CD4-positive, alpha-beta T cell treated with Interleukin-12 subunit alpha and Interleukin-12 subunit beta, for 1 hour (primary cell): ENCODE results near the gene ETV7.
"Not testable (repeated sequence)": the region's sequence is repeated elsewhere in the genome, so short reads cannot be mapped to it uniquely, and the experiment has no call there.

ENCODE experiments used
- DNase-seq: peaks from one replicate; pipeline ENCODE4 v3.0.0-alpha.2; 2020

ETV7 gene

DNA sequence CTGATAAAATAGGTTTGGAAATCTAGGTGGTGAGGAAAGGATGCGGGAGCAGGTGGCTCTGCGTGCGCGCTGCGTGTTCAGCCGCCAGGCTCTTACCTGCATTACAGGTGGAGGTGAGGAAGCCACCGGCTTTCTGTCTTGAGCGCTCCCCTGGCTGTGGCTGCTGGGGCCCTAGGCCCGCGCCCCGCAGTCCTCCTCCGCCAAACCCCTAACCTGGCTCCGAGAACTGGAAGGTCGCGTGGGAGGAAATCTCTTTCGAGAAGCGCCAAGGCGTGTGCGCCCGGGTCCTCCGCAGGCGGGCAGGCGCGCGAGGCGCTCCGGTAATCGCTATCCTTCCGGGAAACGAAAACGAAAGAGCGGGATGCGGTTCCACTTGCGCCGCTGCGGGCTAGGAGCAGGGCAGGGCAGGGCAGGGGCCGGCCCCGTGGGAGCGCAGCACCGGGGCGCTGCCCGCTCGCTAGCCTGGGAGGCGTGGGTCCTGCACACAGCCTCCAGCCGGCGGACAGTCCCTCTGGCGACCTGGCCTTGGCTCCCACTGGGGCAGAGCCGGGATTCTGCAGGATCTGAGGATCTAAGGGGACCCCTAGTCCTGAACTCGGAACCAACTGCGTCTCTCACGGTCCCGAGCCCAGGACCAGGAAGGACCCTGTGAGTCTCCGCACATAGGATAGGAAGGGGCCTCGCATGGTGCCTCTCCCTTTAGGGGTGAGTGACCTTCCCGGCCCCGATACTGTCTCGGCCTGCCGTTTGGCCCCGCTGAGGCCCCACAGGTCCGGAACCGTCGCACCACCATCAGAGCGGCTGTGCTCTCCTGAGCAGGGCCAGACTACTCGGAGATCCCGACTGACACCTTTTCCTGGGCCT is at the start of gene ETV7:
ETV7 (minus strand) TSS at position 230 of the 864 bp plus-strand sequence; CDS start at position 102, 128 bp downstream.
- peak; percentile 53 for DNase-seq

DNA sequence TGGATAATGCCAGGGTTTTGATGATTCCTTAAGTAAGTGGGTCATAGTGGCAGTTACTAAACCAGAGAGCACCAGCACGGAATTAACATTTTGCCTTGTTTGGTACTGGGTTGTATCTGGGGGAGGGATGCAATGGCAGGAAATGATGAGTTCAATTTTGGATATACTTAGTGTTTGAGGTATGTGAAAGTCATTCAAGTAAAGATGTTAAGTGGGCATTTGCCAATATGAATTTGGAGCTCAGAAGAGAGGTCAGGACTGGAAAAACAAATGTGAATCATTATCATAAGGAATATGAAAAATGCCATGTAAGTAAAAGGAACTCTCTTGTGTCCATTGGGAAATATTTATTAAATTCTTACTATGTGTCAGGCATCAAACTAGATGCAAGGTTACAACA is 49.0 kb upstream of the ETV7 start:
- no peak for DNase-seq

DNA sequence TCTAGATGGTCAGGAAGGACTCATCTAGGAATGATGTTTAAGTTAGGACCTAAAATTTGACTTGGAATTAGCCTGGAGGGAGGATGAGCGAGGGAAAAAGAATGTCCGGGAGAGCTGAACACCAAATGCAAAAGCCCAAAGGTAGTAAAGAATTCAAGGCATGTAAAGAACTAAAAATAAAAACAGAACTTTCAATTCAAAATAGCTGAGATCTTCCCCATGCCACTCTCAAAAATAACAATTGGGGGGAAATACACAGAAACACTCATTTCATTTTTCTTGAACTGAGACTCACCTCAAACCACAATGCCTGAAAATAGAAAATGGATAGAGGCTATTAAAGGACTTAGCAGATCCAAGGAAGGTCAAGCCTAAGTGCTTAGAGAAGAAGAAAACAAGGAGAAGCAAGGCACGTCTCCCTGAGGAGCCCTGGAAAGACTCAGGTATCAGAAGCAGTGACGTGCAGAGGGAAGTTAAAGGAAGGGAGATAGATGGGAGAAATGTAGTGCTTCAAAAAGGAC is 44.7 kb upstream of the ETV7 start:
- no peak for DNase-seq

DNA sequence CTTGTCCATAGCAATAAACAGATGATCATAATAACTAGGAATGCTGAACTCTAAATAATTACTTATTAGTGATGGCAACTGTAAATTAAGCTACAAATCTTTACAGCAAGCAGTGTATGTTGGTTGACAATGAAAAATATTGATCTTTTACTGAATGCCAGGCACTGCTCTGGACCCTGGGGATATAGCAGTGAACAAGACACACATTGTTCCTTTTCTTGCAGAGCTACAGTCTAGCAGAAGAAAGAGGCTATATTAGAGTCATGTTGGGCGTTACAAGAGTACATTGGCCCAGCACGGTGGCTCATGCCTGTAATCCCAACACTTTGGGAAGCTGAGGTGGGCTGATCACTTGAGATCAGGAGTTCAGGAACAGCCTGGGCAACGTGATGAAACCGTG is 43.7 kb upstream of the ETV7 start:
- no peak for DNase-seq

DNA sequence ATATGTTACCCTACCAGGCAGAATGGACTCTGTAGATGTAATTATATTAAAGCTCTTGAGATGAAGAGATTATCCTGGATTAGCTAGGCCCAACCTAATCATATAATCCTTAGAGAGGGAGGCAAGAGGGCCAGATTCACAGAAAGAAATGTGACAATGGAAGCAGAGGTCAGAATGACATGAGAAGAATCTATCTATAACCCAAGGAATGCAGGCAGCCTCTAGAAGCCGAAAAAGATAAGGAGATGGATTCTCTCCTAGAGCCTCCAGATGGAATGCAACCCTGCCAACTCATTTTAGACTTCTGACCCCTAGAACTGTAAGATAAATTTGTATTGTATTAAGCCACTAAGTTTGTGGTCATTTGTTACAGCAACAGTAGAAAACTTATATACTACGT is 42.9 kb upstream of the ETV7 start:
- DNase-seq = no peak

DNA sequence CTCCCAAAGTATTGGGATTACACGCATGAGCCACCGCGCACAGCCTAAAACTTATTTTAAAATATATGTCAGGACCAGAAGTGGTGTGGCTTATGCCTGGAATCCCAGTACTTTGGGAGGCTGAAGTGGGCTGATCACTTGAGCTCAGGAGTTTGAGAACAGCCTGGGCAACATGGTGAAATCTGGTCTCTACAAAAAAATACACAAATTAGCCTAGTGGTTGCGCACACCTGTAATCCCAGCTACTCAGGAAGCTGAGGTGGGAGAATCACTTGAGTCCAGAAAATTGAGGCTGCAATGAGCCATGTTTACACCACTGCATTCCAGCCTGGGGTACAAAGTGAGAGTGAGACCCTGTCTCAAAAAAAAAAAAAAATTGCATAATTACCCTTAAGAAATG is 41.4 kb upstream of the ETV7 start:
- no peak for DNase-seq

DNA sequence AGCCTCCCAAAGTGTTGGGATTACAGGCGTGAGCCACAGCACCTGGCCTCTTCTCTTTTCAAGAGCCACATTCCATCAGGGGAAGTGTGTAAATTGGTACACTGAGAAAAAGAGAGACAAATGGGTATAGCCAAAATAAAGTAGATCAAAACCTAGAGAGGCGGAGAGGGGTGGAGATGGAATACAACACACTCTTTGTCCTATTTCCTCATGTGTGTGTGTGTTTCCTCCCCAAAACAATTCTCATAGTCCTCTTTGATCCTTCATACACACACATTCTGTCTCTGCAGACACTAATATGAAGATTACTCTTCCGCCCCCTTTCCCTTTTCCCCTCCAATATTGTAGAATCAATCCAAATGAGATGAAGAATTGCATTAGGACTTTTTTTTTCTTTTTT is 39.2 kb upstream of the ETV7 start:
- no peak for DNase-seq

DNA sequence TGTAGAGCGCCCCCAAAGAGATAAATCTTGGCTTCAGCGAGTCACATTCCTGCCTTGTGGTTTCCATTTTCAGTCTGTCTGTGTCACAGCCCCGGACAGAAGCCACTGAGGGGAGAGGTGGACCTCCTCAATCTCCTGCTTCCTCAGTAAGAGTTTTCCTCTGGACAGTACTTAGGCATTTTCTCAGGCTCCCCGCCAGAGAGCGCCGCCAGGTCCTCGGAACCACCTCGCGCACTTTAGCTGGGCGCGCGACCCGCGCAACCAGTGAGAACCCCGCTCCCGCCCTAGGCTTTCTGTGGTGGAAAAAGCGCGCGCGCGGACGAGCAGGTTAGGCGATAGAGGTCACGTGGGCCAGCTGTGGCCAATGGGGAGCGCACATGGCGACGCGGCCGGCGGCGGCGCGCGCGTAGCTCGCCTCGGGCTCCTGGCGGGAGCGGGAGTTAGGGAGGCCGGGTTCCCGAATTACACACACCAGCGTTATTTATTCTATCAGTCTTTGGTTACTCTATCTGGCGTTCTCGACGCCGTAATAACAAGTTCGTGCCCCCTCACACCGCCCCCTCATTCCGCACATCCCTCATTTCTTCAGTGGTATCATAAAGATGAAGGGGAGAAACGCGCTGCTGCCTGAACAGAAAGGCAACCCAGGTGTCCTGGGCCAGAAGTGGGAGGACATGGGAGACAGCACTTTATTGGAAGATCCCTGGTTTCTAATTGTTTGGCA is 35.8 kb upstream of the ETV7 start:
- peak; percentile 98 for DNase-seq

DNA sequence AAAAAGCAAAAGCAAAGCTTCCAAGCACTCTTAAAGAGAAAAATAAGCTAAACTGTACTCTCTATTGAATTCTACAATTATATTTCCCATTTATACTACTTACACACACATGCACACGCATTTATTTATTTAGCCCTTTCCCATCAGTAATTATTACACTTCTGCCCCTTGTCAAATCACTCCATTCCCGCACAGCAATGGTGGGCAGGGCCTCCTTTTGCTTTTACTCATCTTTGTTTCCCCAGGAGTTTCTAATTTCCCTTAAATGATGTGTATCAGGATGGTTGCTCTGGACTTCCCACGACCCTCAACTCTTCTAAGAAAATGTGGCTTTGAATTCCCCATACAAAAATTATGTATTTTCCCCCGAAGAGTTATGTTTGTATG is 35.2 kb upstream of the ETV7 start:
- no peak for DNase-seq

DNA sequence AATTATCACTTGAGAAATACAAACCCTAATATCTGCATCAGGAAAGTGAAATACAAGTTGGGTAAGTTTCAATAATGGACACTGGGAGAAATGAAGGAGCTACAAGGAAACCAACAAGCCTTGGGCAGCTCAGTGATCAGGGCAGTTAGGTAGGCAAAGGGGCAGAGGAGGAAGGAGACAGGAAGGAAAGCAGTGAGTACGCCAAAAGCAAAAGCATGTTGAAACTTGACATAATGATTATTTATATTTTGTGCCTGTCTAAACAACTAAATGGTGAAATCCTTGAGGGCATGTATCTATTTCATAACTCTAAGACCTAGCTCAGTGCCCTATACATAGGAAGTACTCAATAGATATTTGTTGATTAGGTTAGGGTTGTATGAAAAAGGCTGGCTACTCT is 31.8 kb upstream of the ETV7 start:
- no peak for DNase-seq

DNA sequence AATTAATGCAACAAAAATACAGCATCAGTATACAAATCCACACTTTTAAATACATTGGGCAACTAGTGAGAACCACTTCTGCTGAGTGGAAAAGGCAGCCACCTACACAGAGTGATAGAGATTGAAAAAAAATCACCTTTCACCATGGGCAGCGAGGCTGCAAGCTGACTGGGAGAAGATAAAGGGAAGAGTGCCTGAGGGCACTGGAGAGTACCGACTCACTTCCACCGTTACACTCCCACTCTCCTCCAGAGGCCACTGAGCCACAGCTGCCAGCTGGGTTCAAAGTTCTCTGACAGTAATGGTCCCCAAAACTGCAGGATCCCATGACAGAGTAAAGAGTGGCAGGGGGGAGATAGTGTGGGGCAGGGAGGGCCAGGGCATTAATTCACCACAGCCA is 31.1 kb upstream of the ETV7 start:
- no peak for DNase-seq

DNA sequence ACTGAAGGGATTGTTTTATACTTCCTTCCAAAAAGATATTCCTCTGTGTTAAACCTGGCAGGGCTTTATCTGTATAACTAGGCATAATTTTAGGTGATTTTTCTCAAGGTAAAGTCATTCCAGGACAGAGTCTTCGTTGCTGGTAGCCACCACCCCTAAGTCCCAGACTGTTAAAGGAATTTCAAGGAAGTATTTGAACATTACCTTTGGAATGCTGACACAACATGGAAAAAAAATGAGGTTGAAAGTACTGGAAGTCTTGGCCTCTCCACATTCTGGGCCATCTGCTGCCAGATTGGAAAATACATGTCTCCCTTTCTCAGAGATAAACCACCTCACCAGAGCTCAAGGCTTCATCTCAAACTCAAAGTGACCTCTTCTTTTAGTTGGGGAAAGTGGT is 27.0 kb upstream of the ETV7 start:
- no peak for DNase-seq

DNA sequence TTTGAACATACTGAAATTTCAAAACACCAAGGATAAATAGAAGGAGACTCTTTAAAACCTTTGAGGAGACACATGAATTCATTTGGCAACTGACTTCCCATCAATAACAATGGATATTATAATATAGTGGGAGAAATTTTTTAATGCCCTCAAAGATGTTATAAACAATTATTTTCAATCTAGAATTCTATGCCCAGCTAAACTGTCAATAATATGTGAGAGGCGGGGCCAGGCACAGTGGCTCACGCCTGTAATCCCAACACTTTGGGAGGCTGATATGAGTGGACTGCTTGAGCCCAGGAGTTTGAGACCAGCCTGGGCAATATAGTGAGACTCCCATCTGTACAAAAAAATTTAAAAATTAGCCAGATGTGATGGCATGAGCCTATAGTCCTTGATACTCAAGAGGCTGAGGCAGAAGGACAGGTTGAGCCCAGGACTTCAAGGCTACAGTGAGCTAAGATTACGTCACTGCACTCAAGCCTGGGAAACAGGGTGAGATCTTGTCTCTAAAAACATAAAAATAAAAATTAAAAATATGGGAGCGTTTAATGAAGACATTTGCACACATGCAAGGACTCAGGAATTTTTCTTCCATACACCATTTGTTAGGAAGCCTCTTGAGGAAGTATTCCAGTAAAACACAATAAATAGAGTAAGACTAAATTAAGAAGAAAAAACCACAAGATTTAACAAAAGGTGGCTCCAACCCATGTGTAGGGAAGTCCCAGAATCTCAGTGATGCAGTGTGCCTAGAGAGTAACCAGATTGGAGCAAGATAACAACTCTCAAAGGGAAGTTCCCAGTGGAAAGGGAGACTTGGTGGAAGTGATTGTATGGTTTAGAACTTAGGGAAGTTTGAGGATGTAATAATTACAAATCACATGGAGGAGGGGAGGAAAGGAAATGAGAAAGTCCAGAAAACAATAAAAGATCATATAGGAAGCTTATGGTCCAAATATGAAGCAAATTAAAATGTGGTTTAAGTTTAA is 26.3 kb upstream of the ETV7 start:
- DNase-seq = no peak

DNA sequence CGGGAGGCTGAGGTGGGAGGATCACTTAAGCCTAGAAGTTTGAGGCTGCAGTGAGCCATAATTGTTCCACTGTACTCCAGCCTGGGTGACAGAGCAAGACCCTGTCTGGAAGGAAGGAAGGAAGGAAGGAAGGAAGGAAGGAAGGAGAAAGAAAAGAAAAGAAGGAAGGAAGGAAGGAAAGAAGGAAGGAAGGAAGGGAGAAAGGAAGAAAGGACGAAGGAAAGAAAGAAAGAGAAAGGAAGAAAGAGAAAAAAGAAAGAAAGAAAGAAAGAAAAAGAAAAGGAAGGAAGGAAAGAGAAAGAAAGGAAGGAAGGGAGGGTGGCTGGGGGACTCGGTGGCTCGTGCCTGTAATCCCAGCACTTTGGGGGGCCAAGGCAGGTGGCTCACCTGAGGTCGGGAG is 22.2 kb upstream of the ETV7 start:
- not testable (repeated sequence) for DNase-seq

DNA sequence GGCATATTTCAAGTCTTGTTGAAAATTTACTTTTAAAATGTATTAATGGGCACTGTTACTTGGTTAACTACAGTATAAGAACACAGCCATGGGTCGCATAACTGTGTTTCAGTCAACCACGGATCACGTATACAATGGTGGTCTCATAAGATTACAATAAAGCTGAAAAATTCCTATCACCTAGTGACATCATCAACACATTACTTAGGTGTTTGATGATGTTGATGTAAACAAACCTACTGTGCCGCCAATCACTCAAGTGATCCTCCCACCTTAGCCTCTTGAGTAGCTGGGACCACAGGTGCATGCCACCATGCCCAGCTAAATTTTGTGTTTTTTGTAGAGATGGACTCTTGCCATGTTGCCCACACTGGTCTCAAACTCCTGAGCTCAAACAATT is 16.7 kb upstream of the ETV7 start:
- DNase-seq = no peak

DNA sequence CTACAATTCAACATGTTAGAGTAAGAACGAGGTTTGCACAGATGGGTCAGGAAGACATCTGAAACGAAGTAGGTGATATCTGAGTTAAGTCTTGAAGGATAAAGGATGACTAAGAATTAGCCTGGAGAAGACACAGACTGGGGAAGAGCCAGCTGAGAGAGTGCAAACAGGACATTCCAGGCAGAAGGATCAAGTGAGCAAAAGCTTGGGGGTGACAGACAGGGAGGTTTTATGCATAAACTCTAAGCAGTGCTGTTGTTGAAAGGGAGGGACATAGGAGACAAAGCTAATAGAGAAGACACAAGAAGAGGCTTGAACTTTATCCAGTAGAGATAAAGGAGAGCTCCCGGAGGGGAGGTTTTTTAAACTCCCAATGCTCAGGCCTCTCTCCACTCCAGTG is 15.0 kb upstream of the ETV7 start:
- DNase-seq = no peak

DNA sequence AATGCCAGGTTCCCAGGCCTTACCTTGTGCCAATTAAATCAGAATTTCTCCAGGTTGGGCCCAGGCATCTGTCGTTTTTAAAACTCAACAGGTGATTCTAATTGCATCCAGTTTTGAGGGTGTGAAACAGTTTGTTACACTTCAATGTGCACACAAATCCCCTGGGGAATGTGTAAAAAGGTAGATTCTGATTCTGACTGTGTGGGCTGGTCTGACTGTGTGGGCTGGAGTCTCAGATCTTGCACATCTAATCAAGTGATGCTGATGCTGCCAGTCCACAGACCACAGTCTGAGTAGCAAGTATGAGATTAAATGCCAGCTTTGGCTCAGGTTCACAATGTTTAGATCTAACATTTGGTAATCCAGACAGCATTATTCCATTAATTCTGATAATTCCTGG is 12.5 kb upstream of the ETV7 start:
- no peak for DNase-seq

DNA sequence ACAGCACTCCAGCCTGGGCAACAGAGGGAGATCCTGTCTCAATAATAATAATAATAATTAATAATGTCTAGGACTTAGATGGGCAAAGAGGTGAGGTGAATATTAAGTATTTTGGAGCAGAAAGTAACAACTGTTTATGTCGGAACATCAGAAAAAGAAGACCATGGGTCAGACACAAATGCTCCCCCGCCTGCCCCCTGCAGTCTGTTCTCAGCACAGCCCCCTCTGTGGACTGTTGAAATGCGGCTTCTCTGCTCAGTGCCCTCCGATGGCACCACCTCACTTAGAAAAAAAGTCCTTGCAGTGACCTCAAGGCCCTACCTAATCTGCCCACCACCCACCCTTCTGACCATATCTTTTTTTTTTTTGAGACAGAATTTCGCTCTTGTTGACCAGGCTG is 5.2 kb upstream of the ETV7 start:
- DNase-seq = no peak

DNA sequence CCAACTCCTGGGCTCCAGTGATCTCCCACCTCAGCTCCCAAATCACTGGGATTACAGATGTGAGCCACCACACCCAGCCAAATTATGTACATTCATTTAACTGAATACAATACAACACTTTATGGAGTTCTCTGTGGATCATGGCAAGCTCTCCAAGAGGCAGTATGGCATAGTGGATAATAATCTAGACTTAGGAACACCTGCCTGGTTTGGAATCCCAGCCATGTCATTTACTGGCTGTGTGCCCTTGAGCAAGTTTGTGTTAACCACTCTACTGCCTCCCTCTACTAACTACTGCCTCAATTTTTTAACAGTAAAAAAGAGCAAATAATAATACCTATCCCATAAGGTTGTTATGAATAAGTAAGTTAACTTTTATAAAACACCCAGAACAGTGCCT is 1.9 kb upstream of the ETV7 start:
- no peak for DNase-seq

DNA sequence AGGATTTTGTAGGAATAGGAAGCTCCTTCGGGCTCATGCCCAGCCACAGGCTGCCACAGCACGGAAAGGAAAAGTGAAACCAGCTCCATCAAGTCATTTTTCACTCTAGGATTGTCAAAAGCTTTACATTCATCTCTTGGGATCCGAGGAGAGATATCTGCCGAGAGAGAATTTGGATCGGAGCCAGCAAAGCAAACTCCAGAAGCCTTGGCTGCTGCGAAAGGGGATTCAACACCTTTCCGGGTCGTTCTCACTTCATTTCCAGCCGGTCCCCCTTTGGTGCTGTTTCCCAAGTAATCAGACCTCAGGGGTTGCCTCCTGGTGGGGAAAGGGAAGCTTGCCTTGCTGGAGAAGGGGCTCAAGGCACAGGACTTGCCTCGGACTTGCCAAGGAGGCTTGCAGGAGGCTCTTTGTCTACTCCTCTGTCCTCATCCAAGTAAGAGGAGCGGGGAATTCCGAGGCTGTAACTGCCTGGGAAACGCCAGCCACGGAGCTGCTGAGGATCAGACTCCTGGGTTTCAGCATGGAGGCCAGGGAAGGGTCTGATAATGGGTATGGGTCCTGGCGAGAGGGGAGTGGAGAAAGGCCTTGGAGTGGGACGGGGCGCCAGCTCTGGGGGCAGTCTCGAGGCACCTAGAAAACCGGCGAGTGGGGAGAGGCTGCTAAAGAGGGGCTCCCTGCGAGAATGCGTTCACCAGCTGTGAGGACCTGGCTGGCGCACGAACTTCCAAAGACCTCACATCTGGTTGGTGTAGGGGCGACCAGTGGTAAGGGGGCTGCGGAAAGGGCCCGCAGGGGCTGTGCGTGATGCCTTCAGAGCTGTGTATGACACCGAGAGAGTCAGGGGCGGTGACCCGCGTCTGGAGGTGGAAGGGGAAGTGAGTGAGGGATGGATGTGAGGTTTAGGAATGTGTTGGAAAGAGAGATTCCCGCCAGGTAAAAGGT is 702 bp downstream of the ETV7 start:
- DNase-seq = peak; percentile 23

DNA sequence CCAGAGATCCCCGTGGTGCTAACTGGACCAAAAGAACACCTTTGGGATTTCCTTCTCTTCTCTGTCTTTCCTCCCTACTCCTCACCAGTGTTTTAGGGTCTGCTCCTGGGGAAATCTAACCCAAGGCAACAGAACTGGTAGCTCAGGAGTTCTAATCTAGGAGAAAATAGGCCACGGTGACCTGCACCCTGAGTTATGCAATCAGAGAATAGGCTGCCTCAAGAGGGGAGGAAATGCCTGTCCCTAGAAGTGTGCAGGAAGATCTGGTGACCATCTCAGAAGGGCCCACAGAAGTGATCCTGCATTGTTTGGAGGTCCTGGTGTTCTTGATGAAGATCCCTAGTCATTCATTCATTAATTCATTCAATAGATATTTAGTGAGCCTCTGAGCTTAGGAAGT is 3.4 kb downstream of the ETV7 start:
- no peak for DNase-seq

DNA sequence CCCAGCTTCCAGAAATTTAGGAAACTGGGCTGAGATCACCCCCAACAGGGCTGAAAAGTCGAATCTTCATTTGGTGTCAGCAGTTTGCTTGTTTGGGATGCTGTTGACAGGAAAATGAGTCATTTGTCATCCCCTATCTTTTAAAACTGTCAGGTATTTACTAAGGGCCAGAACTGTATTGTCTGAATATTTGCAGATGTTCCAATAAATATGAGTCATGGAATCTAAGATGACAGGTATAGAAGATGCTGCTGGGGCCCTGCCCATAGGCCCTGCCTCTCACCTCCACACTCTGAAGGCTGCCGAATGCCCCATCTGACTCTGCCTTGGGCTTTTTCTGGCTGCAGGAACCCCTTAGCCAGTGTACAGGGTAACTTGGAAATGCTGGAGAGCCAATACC is 3.9 kb downstream of the ETV7 start:
- no peak for DNase-seq
